ENCODE results near the gene SIRT7.

SIRT7 gene

DNA sequence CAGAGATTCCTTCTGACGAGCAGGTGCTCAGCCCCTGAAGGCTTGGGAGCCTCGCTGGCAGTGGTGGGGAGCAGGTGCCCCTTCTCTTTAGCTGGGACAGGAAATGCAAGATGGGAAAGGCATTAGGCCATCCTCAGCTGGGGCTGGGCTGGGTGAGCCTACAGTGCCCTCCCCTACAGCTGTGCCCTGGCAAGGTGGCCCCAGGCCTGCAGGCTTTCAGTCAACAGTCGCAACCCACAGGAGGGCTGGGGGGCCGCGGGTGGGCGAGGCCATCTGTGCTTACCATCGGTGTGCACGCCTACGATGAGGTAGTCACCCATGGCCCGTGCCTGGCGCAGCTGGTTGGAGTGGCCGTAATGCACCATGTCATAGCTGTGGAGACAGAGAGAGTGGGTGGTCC, 8.7 kb downstream of the SIRT7 start:
- H3K27me3 ChIP-seq (ENCODE audit: insufficient read depth, insufficient read length) = peaks cover 10% of the 10 kb centered on the region
- H3K9me3 ChIP-seq (ENCODE audit: insufficient read depth, low read length) = no peaks in the 10 kb centered on the region
- TF ChIP-seq YY1 (IDR thresholded peaks at IDR 0.05; ENCODE audit: insufficient read depth, insufficient read length) (no peak), ZNF274 (IDR thresholded peaks at IDR 0.05; ENCODE audit: low read depth, low read length) (no peak), SUZ12 (IDR thresholded peaks at IDR 0.05; ENCODE audit: extremely low read depth, insufficient read depth, insufficient read length) (no peak)
- no peak overlapping the region for H3K4me3 ChIP-seq (ENCODE audit: insufficient read length, low read depth)
- H3K4me1 ChIP-seq (ENCODE audit: insufficient read depth, insufficient read length) = peaks cover 14% of the 10 kb centered on the region
- peak overlapping the region; percentile 91 for H3K9ac ChIP-seq (ENCODE audit: insufficient read length, low read depth)
- H3K36me3 ChIP-seq (ENCODE audit: insufficient read depth, insufficient read length, low read length) = peaks cover 78% of the 10 kb centered on the region
- DNase-seq (ENCODE audit: low read depth, low spot score) = no peak

DNA sequence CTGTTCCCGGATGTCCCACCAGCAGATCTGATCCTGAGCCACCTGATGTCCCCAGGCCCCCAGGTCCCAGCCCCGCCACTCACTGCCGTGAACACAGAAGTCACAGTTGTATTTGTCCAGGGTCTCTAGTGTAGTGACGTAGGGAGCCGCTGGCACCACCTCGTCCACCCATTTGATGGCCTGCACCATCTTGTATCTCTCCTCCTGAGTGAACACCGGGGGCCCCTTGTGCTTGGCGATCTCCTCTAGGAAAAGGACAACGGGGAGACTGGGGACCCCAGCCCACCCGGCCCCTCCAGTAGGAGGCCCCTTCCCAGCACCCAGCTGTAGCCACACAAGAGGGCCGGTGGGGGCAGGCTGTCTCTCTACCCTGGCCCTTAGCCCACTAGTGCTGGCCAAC, 9.2 kb downstream of the SIRT7 start:
- Histone ChIP-seq H3K4me3 (ENCODE audit: insufficient read length, low read depth) (no peak overlapping the region), H3K4me1 (ENCODE audit: insufficient read depth, insufficient read length) (peaks cover 17% of the 10 kb centered on the region), H3K9me3 (ENCODE audit: insufficient read depth, low read length) (no peaks in the 10 kb centered on the region), H3K36me3 (ENCODE audit: insufficient read depth, insufficient read length, low read length) (peaks cover 77% of the 10 kb centered on the region), H3K27me3 (ENCODE audit: insufficient read depth, insufficient read length) (peaks cover 10% of the 10 kb centered on the region), H3K9ac (ENCODE audit: insufficient read length, low read depth) (no peak overlapping the region)
- DNase-seq (ENCODE audit: low read depth, low spot score) = no peak
- TF ChIP-seq SUZ12 (IDR thresholded peaks at IDR 0.05; ENCODE audit: extremely low read depth, insufficient read depth, insufficient read length) (no peak), YY1 (IDR thresholded peaks at IDR 0.05; ENCODE audit: insufficient read depth, insufficient read length) (no peak), ZNF274 (IDR thresholded peaks at IDR 0.05; ENCODE audit: low read depth, low read length) (no peak)

DNA sequence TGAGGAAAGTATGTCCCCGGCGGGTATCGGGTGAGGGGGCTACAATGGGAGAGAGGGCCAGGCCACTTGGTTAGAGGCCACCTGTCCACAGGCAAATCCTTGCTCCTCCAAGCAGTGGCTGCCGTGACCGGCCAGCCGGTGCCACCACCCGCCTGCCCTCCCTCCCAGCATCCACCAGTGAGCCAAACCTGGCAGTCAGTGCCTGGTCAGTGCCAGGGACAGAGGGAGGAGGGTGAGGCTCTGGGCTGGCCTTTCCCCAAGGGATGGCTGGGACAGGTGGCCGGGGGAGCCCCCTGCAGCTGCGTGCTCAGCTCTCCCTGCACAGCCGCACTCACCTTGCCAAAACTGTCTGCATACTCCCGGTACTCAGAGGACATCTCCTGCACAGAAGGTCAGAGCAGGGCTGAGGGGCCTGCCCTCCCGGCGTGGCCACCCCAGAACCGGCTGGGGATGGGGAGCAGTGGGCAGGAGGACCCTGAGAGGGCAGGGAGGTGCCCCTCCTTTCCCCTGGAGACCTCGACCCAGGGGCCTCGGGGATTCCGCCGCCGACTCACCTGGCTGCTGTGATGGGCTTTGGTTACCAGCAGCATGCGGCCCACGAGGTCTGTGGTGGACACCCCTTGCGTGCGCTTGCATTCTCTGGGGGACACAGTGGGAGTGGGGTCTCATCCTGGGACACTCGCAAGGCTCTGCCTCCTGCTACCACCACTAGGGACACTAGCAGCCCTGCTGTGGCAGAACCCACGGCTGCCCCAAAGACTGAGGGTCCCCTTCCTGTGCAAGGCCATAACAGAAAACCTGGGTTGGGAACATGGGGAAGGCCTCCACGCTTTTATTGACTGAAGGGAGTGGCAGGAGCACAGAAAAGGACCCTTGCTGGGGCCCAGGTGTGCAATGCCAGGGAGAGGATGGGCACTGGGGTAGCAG, 10.5 kb downstream of the SIRT7 start:
- Histone ChIP-seq H3K4me3 (ENCODE audit: insufficient read length, low read depth) (no peak overlapping the region), H3K9me3 (ENCODE audit: insufficient read depth, low read length) (no peaks in the 10 kb centered on the region), H3K36me3 (ENCODE audit: insufficient read depth, insufficient read length, low read length) (peaks cover 65% of the 10 kb centered on the region), H3K9ac (ENCODE audit: insufficient read length, low read depth) (no peak overlapping the region), H3K4me1 (ENCODE audit: insufficient read depth, insufficient read length) (peaks cover 20% of the 10 kb centered on the region), H3K27me3 (ENCODE audit: insufficient read depth, insufficient read length) (peaks cover 11% of the 10 kb centered on the region)
- no peak for DNase-seq (ENCODE audit: low read depth, low spot score)
- TF ChIP-seq ZNF274 (IDR thresholded peaks at IDR 0.05; ENCODE audit: low read depth, low read length) (no peak), YY1 (IDR thresholded peaks at IDR 0.05; ENCODE audit: insufficient read depth, insufficient read length) (no peak), SUZ12 (IDR thresholded peaks at IDR 0.05; ENCODE audit: extremely low read depth, insufficient read depth, insufficient read length) (no peak)

DNA sequence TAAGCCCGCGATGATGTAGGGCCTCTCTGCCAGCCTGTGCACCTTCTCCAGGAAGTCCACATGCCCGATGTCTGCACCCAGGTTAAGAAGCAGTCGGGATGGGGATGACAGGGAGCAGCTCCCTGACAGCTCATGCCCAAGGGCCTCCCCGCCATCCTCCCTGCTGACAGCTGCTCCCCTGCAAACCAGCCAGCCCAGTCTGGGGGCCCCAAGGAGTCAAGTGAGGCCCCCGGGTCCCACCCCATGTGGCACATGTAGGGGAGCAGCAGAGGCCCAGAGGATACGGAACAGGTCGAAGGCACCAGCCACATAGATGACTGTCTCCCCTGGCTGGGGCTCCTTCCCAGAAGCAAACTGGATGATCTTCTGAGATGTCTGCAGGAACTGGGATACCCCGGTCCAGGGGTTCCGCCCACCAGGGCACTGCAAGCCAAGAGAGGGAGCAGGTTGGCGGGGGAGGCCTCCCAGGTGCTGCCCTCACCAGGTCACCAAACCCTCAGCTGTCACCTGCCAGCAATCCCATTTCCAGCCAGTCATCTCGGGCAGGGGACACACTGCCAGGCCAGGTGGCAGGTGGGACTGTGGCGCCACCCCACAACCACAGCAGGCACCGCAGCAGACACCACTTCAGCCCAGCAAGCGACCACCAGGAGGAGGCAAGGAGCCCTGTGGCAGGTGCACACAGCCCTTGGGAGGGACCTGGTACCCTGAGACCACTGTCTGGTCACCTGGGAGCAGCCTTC, 11.3 kb downstream of the SIRT7 start:
- peaks cover 19% of the 10 kb centered on the region for H3K27me3 ChIP-seq (ENCODE audit: insufficient read depth, insufficient read length)
- no peak overlapping the region for H3K4me3 ChIP-seq (ENCODE audit: insufficient read length, low read depth)
- peaks cover 57% of the 10 kb centered on the region for H3K36me3 ChIP-seq (ENCODE audit: insufficient read depth, insufficient read length, low read length)
- no peaks in the 10 kb centered on the region for H3K9me3 ChIP-seq (ENCODE audit: insufficient read depth, low read length)
- peaks cover 20% of the 10 kb centered on the region for H3K4me1 ChIP-seq (ENCODE audit: insufficient read depth, insufficient read length)
- H3K9ac ChIP-seq (ENCODE audit: insufficient read length, low read depth) = no peak overlapping the region
- DNase-seq (ENCODE audit: low read depth, low spot score) = no peak
- TF ChIP-seq ZNF274 (IDR thresholded peaks at IDR 0.05; ENCODE audit: low read depth, low read length) = no peak

DNA sequence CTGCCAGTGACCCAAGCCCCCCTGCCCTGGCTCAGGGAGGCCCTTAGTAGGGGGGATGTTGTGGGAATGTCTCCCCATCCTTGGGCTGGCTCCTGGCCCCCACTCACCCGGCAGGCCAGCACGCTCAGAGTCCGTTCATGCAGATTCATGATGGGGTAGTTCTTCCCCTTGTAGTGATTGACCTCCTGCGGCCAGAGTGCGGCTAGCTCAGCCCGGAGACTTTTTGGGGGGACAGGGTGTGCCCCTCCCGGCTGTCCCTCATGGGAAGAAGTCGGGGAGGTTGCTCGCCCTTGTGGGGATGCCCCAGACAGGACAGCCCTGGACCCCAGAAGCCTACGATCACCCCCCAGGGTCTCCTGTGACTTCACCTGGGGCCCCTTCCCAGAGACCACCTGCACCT, 12.0 kb downstream of the SIRT7 start:
- H3K9me3 ChIP-seq (ENCODE audit: insufficient read depth, low read length) = no peaks in the 10 kb centered on the region
- H3K27me3 ChIP-seq (ENCODE audit: insufficient read depth, insufficient read length) = peaks cover 25% of the 10 kb centered on the region
- TF ChIP-seq YY1 (IDR thresholded peaks at IDR 0.05; ENCODE audit: insufficient read depth, insufficient read length) = no peak
- no peak for TF ChIP-seq ZNF274 (IDR thresholded peaks at IDR 0.05; ENCODE audit: low read depth, low read length)
- no peak for TF ChIP-seq SUZ12 (IDR thresholded peaks at IDR 0.05; ENCODE audit: extremely low read depth, insufficient read depth, insufficient read length)
- no peak overlapping the region for H3K4me3 ChIP-seq (ENCODE audit: insufficient read length, low read depth)
- H3K36me3 ChIP-seq (ENCODE audit: insufficient read depth, insufficient read length, low read length) = peaks cover 58% of the 10 kb centered on the region
- H3K9ac ChIP-seq (ENCODE audit: insufficient read length, low read depth) = no peak overlapping the region
- peaks cover 20% of the 10 kb centered on the region for H3K4me1 ChIP-seq (ENCODE audit: insufficient read depth, insufficient read length)
- no peak for DNase-seq (ENCODE audit: low read depth, low spot score)

DNA sequence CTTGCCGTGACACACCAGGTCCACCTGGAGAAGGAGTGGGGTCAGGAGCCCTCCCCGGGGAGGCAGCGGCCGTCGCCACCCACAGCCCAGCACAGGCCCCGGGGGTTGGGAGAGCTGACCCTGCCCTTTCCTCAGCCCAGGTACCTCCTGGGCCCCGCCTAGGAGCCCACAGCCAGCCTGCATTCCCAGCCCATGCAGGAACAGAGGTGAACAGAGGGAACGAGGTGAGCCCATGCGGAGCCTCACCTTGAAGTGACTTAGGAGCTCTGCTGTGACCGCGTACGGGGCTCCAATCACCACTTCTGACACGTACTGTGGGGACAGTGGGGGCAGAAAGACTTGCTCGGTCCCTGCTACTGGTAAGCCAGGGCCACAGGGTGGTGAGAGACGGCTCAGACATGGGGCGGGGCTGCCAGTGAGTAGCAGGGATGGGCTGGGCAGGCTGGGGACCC, 12.5 kb downstream of the SIRT7 start:
- peaks cover 63% of the 10 kb centered on the region for H3K36me3 ChIP-seq (ENCODE audit: insufficient read depth, insufficient read length, low read length)
- peaks cover 20% of the 10 kb centered on the region for H3K4me1 ChIP-seq (ENCODE audit: insufficient read depth, insufficient read length)
- no peaks in the 10 kb centered on the region for H3K9me3 ChIP-seq (ENCODE audit: insufficient read depth, low read length)
- no peak overlapping the region for H3K4me3 ChIP-seq (ENCODE audit: insufficient read length, low read depth)
- no peak overlapping the region for H3K9ac ChIP-seq (ENCODE audit: insufficient read length, low read depth)
- H3K27me3 ChIP-seq (ENCODE audit: insufficient read depth, insufficient read length) = peaks cover 21% of the 10 kb centered on the region
- no peak for DNase-seq (ENCODE audit: low read depth, low spot score)
- TF ChIP-seq SUZ12 (IDR thresholded peaks at IDR 0.05; ENCODE audit: extremely low read depth, insufficient read depth, insufficient read length) = no peak
- TF ChIP-seq ZNF274 (IDR thresholded peaks at IDR 0.05; ENCODE audit: low read depth, low read length) = no peak
- TF ChIP-seq YY1 (IDR thresholded peaks at IDR 0.05; ENCODE audit: insufficient read depth, insufficient read length) = no peak

All from NT2/D1 (cell line).